B cell (primary cell): ENCODE measurements around the gene PAPPA. TPM values are rescaled to one million over a fixed set of nuclear protein-coding genes. Genes with fewer than 3 reads are reported as not detected.

ENCODE experiments used
- ATAC-seq: fragments of 200-7000 bp; cut with Tn5 transposase; one replicate; pipeline ENCODE4 v1.10.0; 2021; ENCODE audit warnings: low read depth, mild to moderate bottlenecking, moderate number of reproducible peaks, moderate library complexity
- CTCF ChIA-PET: fragments of 350-600 bp; sonication (Branson Sonifier 250); formaldehyde crosslinking; loops from one replicate; lab custom pipeline; 2021; ENCODE audit warnings: antibody characterized with exemption, inconsistent platforms; lab: Charles Lee
- POLR2A ChIA-PET: fragments of 350-600 bp; sonication (Branson Sonifier 250); formaldehyde crosslinking; loops from one replicate; lab custom pipeline; 2021; ENCODE audit warnings: antibody characterized with exemption; lab: Charles Lee
- DNase-seq: peaks from one replicate; pipeline ENCODE4 v3.0.0; 2013
- H2AFZ ChIP-seq: 2 replicates; pipeline ENCODE4 v1.6.1; 2012; ENCODE audit warnings: mild to moderate bottlenecking, low read depth, low read length; ENCODE audit not compliant: insufficient read depth, poor library complexity, severe bottlenecking
- H3K27ac ChIP-seq, 2 donors: 1 replicate in 1 of 2; 2 replicates in 1 of 2; pipeline ENCODE4 v1.5.1; 2012 to 2013; ENCODE audit warnings: low read length in 2 of 2, mild to moderate bottlenecking in 2 of 2, moderate library complexity in 1 of 2
- H3K27me3 ChIP-seq, 4 experiments: fragments of 200-600 bp in 1 of 4; sonication (generic) in 1 of 4; replicated peaks in 1 of 4; 1 replicate in 2 of 4; 2 replicates in 2 of 4; pipeline versions ENCODE4 v1.6.1 to v1.7.0; 2013 to 2016; ENCODE audit warnings: low read length in 3 of 4, mild to moderate bottlenecking in 2 of 4, mixed read lengths in 1 of 4, moderate library complexity in 1 of 4; ENCODE audit not compliant: insufficient read depth in 4 of 4, control insufficient read depth in 3 of 4; ENCODE audit errors: control extremely low read depth in 1 of 4
- H3K36me3 ChIP-seq, 2 experiments: replicated peaks in 1 of 2; 1 replicate in 1 of 2; 2 replicates in 1 of 2; pipeline versions ENCODE4 v1.6.1 to v1.7.1; 2013; ENCODE audit warnings: low read length in 1 of 2; ENCODE audit not compliant: insufficient read depth in 2 of 2, control insufficient read depth in 1 of 2; ENCODE audit errors: control extremely low read depth in 1 of 2, extremely low read depth in 1 of 2
- H3K4me1 ChIP-seq, 2 donors: fragments of 200-600 bp in 1 of 2; sonication (generic) in 1 of 2; 1 replicate in 1 of 2; 2 replicates in 1 of 2; pipeline versions ENCODE4 v1.5.1 to v1.6.1; 2013 to 2017; ENCODE audit warnings: low read length in 2 of 2; ENCODE audit not compliant: control insufficient read depth in 2 of 2, insufficient read depth in 2 of 2
- H3K4me2 ChIP-seq: replicated peaks from 2 replicates; pipeline ENCODE3; 2012; ENCODE audit warnings: mild to moderate bottlenecking, low read depth, low read length; ENCODE audit not compliant: poor library complexity, severe bottlenecking
- H3K4me3 ChIP-seq, 5 experiments: fragments of 200-600 bp in 1 of 5; sonication (generic) in 1 of 5; 1 replicate in 3 of 5; 2 replicates in 2 of 5; pipeline versions ENCODE4 v1.5.1 to v1.7.0; 2011 to 2016; ENCODE audit warnings: low read length in 4 of 5, mild to moderate bottlenecking in 4 of 5, low read depth in 2 of 5, control low read depth in 1 of 5, moderate library complexity in 1 of 5; ENCODE audit not compliant: insufficient read depth in 1 of 5; ENCODE audit errors: control extremely low read depth in 1 of 5, extremely low read depth in 1 of 5
- H3K79me2 ChIP-seq: fragments of 200-600 bp; sonication (generic); one replicate; pipeline ENCODE4 v1.6.0; 2016; ENCODE audit warnings: low read length; ENCODE audit not compliant: control insufficient read depth, insufficient read depth
- H3K9ac ChIP-seq: fragments of 200-600 bp; sonication (generic); 2 replicates; pipeline ENCODE4 v1.6.1; 2017; ENCODE audit warnings: mild to moderate bottlenecking, low read length, moderate library complexity
- H3K9me3 ChIP-seq, 3 donors: one replicate each; pipeline versions ENCODE4 v1.6.1 to v1.7.1; 2013; ENCODE audit warnings: low read length in 2 of 3; ENCODE audit not compliant: control insufficient read depth in 2 of 3, insufficient read depth in 1 of 3; ENCODE audit errors: control extremely low read depth in 1 of 3
- H4K20me1 ChIP-seq: 2 replicates; pipeline ENCODE4 v1.6.0; 2012; ENCODE audit warnings: mild to moderate bottlenecking, low read length; ENCODE audit not compliant: insufficient read depth, control insufficient read depth, poor library complexity, severe bottlenecking
- H3K27ac Mint-ChIP-seq: one replicate; pipeline ENCODE4 v1.8.0; 2021; ENCODE audit warnings: mixed read lengths
- H3K27me3 Mint-ChIP-seq: one replicate; pipeline ENCODE4 v1.8.0; 2021; ENCODE audit warnings: mixed read lengths
- H3K4me1 Mint-ChIP-seq: one replicate; pipeline ENCODE4 v1.8.0; 2021; ENCODE audit warnings: mixed read lengths
- H3K4me3 Mint-ChIP-seq: one replicate; pipeline ENCODE4 v1.8.0; 2021; ENCODE audit warnings: mixed read lengths
- H3K9me3 Mint-ChIP-seq: one replicate; pipeline ENCODE4 v1.8.0; 2022; ENCODE audit warnings: mixed read lengths; ENCODE audit not compliant: insufficient read depth
- EZH2 ChIP-seq: IDR thresholded peaks from 2 replicates; pipeline ENCODE4 v1.6.1; 2012; ENCODE audit warnings: borderline replicate concordance, low read depth, mild to moderate bottlenecking, moderate library complexity, low read length; ENCODE audit not compliant: insufficient read depth, poor library complexity, severe bottlenecking
- WGBS: methylation state at CpG from one replicate; pipeline ENCODE4 v1.1.5; 2013; ENCODE audit warnings: missing lambda C conversion rate; ENCODE audit not compliant: insufficient coverage; 5-methylcytosine and 5-hydroxymethylcytosine counted together
- intact Hi-C: fragments of 100-400 bp; cut with micrococcal nuclease; formaldehyde crosslinking; loops from one replicate; pipeline ENCODE4 v1.10.0; 2022
- polyA plus RNA-seq: library from polyadenylated mRNA; depleted of rRNA; stranded (reverse); fragments of >200 nt; gene quantifications from 2 replicates; pipeline ENCODE4 v1.2.3, GENCODE V29; 2012
- total RNA-seq, 2 donors: library from RNA; stranded (reverse); fragments of 120-200 nt in 1 of 2; gene quantifications; 1 replicate in 1 of 2; 2 replicates in 1 of 2; pipeline versions ENCODE4 v1.2.3 to v1.2.4, GENCODE V29; 2013 to 2022
- TF ChIP-seq, protein P1 (sequence below): fragments of 200-600 bp; IDR thresholded peaks from one replicate; pipeline ENCODE4 v1.8.0; 2022; ENCODE audit warnings: antibody characterized with exemption, mild to moderate bottlenecking

The PAPPA gene
- total and polyA plus RNA-seq, 2 donors (not counting 1 experiment from before 2014, with no cell fraction given), result not detected

DNA sequence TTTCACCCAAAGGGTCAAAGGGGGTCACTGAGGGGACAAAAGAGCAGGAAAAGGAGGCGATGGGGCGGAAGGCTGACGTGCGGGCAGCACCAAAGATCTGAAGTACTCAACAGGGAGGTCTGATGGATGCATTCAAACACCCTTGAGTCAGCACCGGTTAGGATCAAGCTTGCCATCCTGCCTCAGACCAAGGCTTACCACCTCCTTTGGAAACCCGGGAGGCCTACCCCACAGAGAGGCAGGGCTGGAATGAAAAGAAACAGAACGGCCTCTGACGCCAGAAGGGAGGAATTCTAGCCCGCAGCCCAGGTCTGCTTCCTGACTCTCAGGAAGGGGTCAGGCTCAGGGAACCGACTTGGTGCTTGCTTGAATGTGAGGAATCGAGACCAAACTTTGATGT lies 125.6 kb downstream of the PAPPA start:
- Mint-ChIP-seq H3K27me3 (peaks cover 6% of the 10 kb centered on the region), H3K4me1 (no peaks in the 10 kb centered on the region), H3K9me3 (no peaks in the 10 kb centered on the region), H3K27ac (no peak overlapping the region), H3K4me3 (no peak overlapping the region)
- Histone ChIP-seq H3K9ac (no peak overlapping the region), H3K9me3 (peaks cover 0 to 4% (median 0%) of the 10 kb centered on the region in 3 donors), H3K36me3 (no peaks in the 10 kb centered on the region), H3K79me2 (no peaks in the 10 kb centered on the region), H2AFZ (no peak overlapping the region), H3K4me3 (no peak overlapping the region), H3K4me2 (no peak overlapping the region), H3K4me1 (no peaks in the 10 kb centered on the region), H3K27me3 (no peaks in the 10 kb centered on the region), H4K20me1 (no peaks in the 10 kb centered on the region), H3K27ac (no peak overlapping the region)
- no peak for TF ChIP-seq EZH2
- TF ChIP-seq, protein P1, sequence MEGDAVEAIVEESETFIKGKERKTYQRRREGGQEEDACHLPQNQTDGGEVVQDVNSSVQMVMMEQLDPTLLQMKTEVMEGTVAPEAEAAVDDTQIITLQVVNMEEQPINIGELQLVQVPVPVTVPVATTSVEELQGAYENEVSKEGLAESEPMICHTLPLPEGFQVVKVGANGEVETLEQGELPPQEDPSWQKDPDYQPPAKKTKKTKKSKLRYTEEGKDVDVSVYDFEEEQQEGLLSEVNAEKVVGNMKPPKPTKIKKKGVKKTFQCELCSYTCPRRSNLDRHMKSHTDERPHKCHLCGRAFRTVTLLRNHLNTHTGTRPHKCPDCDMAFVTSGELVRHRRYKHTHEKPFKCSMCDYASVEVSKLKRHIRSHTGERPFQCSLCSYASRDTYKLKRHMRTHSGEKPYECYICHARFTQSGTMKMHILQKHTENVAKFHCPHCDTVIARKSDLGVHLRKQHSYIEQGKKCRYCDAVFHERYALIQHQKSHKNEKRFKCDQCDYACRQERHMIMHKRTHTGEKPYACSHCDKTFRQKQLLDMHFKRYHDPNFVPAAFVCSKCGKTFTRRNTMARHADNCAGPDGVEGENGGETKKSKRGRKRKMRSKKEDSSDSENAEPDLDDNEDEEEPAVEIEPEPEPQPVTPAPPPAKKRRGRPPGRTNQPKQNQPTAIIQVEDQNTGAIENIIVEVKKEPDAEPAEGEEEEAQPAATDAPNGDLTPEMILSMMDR, result no peak
- intact Hi-C loops, result no loop called here
- DNase-seq (no peak), ATAC-seq (no peak)
- ChIA-PET CTCF (no interaction called here), POLR2A (no interaction called here)
- WGBS, result 37% methylated on average over 11 of the region's 11 CpGs

- no peaks in the 10 kb centered on the region for H3K4me1 Mint-ChIP-seq
- no peak overlapping the region for H2AFZ ChIP-seq
- WGBS, result no CpG with 5 or more reads among the region's 1 CpG
- H3K4me3 Mint-ChIP-seq, result no peak overlapping the region
- no peak overlapping the region for H3K9ac ChIP-seq
- H3K36me3 ChIP-seq, result no peaks in the 10 kb centered on the region
- ATAC-seq, result no peak
- H3K4me3 ChIP-seq, result no peak overlapping the region
- no peak overlapping the region for H3K27ac Mint-ChIP-seq
- CTCF ChIA-PET, result no interaction called here
- intact Hi-C loops, result no loop called here
- no peaks in the 10 kb centered on the region for H4K20me1 ChIP-seq
- H3K27ac ChIP-seq, result no peak overlapping the region
- H3K27me3 Mint-ChIP-seq, result peaks cover 9% of the 10 kb centered on the region
- TF ChIP-seq, protein P1, result no peak
- TF ChIP-seq EZH2, result no peak
- H3K4me1 ChIP-seq, result no peaks in the 10 kb centered on the region
- POLR2A ChIA-PET, result no interaction called here
- H3K79me2 ChIP-seq, result no peaks in the 10 kb centered on the region
- no peak overlapping the region for H3K4me2 ChIP-seq
- no peak for DNase-seq
- H3K9me3 Mint-ChIP-seq, result no peaks in the 10 kb centered on the region
- H3K27me3 ChIP-seq, result no peaks in the 10 kb centered on the region
- H3K9me3 ChIP-seq, result peaks cover 0 to 4% (median 0%) of the 10 kb centered on the region in 3 donors
Observed at GRCh38 chr9:116280529-116280928, 126.9 kb downstream of the PAPPA start.
